Measurements from ENCODE around the gene APBA2. TPM values are rescaled to one million over a fixed set of nuclear protein-coding genes. Genes with fewer than 3 reads are reported as not detected.

Gene APBA2
- total RNA-seq, 5 donors from 2014 or later (not counting 1 experiment from before 2014, with no cell fraction given): 78.9 to 118 (median 94.9) TPM

- Mint-ChIP-seq H3K27ac (no peak overlapping the region), H3K4me1 (peaks cover 40 to 54% (median 42%) of the 10 kb centered on the region in 3 donors), H3K4me3 (no peak overlapping the region), H3K36me3 (peaks cover 4% of the 10 kb centered on the region), H3K9me3 (no peaks in the 10 kb centered on the region), H3K27me3 (no peaks in the 10 kb centered on the region)
- no peaks in the 10 kb centered on the region for H3K36me3 ChIP-seq (ENCODE audit: control insufficient read depth in 2 of 2, extremely low read depth in 1 of 2, insufficient read depth in 1 of 2, low read length in 1 of 2)
- no peak overlapping the region for H3K4me3 ChIP-seq (ENCODE audit: control insufficient read depth in 1 of 2, extremely low read depth in 1 of 2, low read length in 1 of 2)
- H3K27me3 ChIP-seq (replicated peaks in 1 of 2; ENCODE audit: control insufficient read depth in 2 of 2, extremely low read depth in 1 of 2, insufficient read depth in 2 of 2, low read length in 1 of 2): no peaks in the 10 kb centered on the region
- peaks cover 5 to 42% of the 10 kb centered on the region in 2 experiments for H3K4me1 ChIP-seq (ENCODE audit: control insufficient read depth in 1 of 2, extremely low read depth in 1 of 2, insufficient read depth in 2 of 2, low read length in 2 of 2)
- H3K27ac ChIP-seq (ENCODE audit: low read length): no peak overlapping the region
- no peaks in the 10 kb centered on the region for H3K9me3 ChIP-seq
- ChIA-PET POLR2A (interaction anchor here in 1 of 2 donors (0.6 kb wide), 1 partner anchor 39 kb away, joined by 10 read pairs; no protein-coding TSS in a partner anchor), CTCF (no interaction called here)
- ATAC-seq (replicated peaks in 1 of 4): no peak
- no peak for DNase-seq
Observed at GRCh38 chr15:28981351-28981720, 95.6 kb downstream of the APBA2 start.

- no CpG with 5 or more reads among the region's 4 CpGs for WGBS (ENCODE audit: insufficient coverage)
- no peaks in the 10 kb centered on the region for H3K27me3 Mint-ChIP-seq
- H3K36me3 Mint-ChIP-seq: peaks cover 6% of the 10 kb centered on the region
Observed at GRCh38 chr15:28981921-28982320, 96.1 kb downstream of the APBA2 start.

DNA sequence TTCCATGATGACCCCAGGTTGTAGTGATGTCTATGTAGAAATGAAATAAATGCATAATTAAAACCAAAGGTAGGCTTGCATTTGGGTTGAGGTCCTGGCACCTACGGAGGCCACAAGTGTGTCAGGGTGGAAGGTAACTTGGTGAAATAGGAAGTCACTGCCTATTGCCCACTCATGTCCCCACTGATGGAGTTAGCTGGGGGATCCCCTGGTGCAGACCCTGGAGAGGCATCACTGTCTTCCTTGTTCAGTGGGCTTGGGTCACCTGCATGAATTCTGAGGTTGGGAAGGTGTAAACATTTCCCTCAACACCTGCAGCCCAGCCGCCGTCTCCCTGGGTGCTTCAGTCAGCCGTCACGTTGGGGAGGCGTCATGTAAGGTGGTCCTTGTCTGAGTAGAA is 97.1 kb downstream of the APBA2 start:
- ChIA-PET CTCF (no interaction called here), POLR2A (no interaction called here)
- peaks cover 5 to 47% of the 10 kb centered on the region in 2 experiments for H3K4me1 ChIP-seq (ENCODE audit: control insufficient read depth in 1 of 2, extremely low read depth in 1 of 2, insufficient read depth in 2 of 2, low read length in 2 of 2)
- Mint-ChIP-seq H3K4me1 (peaks cover 45 to 65% (median 51%) of the 10 kb centered on the region in 3 donors), H3K4me3 (no peak overlapping the region), H3K9me3 (peaks cover 0 to 4% (median 0%) of the 10 kb centered on the region in 3 donors), H3K27ac (no peak overlapping the region), H3K36me3 (peaks cover 11% of the 10 kb centered on the region), H3K27me3 (no peaks in the 10 kb centered on the region)
- H3K4me3 ChIP-seq (ENCODE audit: control insufficient read depth in 1 of 2, extremely low read depth in 1 of 2, low read length in 1 of 2): no peak overlapping the region
- 94% methylated on average over 3 of the region's 6 CpGs for WGBS (ENCODE audit: insufficient coverage)
- ATAC-seq (replicated peaks in 1 of 4) (no peak), DNase-seq (no peak)
- no peaks in the 10 kb centered on the region for H3K27me3 ChIP-seq (replicated peaks in 1 of 2; ENCODE audit: control insufficient read depth in 2 of 2, extremely low read depth in 1 of 2, insufficient read depth in 2 of 2, low read length in 1 of 2)
- H3K9me3 ChIP-seq: no peaks in the 10 kb centered on the region
- no peak overlapping the region for H3K27ac ChIP-seq (ENCODE audit: low read length)
- no peaks in the 10 kb centered on the region for H3K36me3 ChIP-seq (ENCODE audit: control insufficient read depth in 2 of 2, extremely low read depth in 1 of 2, insufficient read depth in 1 of 2, low read length in 1 of 2)

More at GRCh38 chr15:28981921-28982320, 96.1 kb downstream of the APBA2 start:
- no peak overlapping the region for H3K27ac ChIP-seq (ENCODE audit: low read length)
- ChIA-PET CTCF (no interaction called here), POLR2A (no interaction called here)
- no peak for ATAC-seq (replicated peaks in 1 of 4)
- Mint-ChIP-seq H3K27ac (no peak overlapping the region), H3K4me3 (no peak overlapping the region), H3K4me1 (peaks cover 41 to 60% (median 46%) of the 10 kb centered on the region in 3 donors), H3K9me3 (no peaks in the 10 kb centered on the region)
- no peaks in the 10 kb centered on the region for H3K9me3 ChIP-seq
- H3K4me1 ChIP-seq (ENCODE audit: control insufficient read depth in 1 of 2, extremely low read depth in 1 of 2, insufficient read depth in 2 of 2, low read length in 2 of 2): peaks cover 5 to 47% of the 10 kb centered on the region in 2 experiments
- no peak for DNase-seq
- no peaks in the 10 kb centered on the region for H3K36me3 ChIP-seq (ENCODE audit: control insufficient read depth in 2 of 2, extremely low read depth in 1 of 2, insufficient read depth in 1 of 2, low read length in 1 of 2)
- no peak overlapping the region for H3K4me3 ChIP-seq (ENCODE audit: control insufficient read depth in 1 of 2, extremely low read depth in 1 of 2, low read length in 1 of 2)
- no peaks in the 10 kb centered on the region for H3K27me3 ChIP-seq (replicated peaks in 1 of 2; ENCODE audit: control insufficient read depth in 2 of 2, extremely low read depth in 1 of 2, insufficient read depth in 2 of 2, low read length in 1 of 2)

DNA sequence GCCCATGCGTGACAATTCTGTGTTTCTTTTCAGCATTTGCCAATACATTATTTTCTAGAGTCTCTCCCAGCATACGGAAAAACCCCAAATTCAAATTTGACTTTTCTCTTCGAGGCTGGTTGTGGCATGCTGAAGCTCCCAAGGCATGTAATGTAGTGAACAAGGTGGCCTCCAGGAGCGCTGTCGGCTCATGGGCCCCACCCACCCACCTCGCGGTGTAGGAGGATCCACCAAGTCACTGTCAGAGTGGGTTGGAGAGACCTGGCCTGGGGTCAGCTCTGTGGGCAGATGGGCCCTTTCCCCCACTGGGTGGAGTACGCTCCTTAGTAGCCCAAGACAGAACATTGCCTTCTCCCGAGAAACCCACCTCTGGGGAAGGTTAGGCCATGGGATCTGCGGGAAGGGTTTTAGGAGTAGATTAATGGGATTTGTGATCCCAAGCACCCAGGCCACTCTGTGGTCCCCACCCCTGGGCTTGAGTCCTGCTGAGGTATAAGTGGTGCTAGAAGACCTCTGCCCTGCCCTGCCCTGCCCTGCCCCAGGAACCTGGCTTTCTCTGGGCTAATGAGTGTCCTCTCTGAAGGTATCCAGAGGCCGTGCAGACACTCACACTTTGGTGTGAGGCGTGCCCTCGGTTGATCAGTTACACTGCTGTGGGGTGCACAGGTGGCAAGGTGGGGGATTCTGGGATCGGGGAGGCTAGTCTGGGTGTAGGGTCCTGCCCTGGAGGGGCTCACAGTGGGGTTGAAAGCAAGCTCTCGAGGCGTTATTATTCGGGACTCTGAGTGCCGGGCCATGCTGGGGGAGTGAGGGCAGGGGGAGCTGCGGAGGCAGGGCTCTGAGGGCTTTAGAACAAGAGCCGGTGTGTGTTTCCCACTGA is 97.9 kb downstream of the APBA2 start:
- ATAC-seq (replicated peaks in 1 of 4) (no peak), DNase-seq (no peak)
- CTCF ChIA-PET: no interaction called here
- WGBS (ENCODE audit: insufficient coverage): 94% methylated on average over 12 of the region's 20 CpGs
- H3K9me3 ChIP-seq: no peaks in the 10 kb centered on the region
- peaks cover 0 to 4% (median 0%) of the 10 kb centered on the region in 3 donors for H3K9me3 Mint-ChIP-seq
- POLR2A ChIA-PET: no interaction called here
- H3K4me3 Mint-ChIP-seq: no peak overlapping the region
- H3K4me1 Mint-ChIP-seq: peaks cover 52 to 70% (median 54%) of the 10 kb centered on the region in 3 donors
- H3K4me1 ChIP-seq (ENCODE audit: control insufficient read depth in 1 of 2, extremely low read depth in 1 of 2, insufficient read depth in 2 of 2, low read length in 2 of 2): peaks cover 5 to 45% of the 10 kb centered on the region in 2 experiments
- H3K36me3 Mint-ChIP-seq: peaks cover 11% of the 10 kb centered on the region
- H3K27ac ChIP-seq (ENCODE audit: low read length): no peak overlapping the region
- H3K4me3 ChIP-seq (ENCODE audit: control insufficient read depth in 1 of 2, extremely low read depth in 1 of 2, low read length in 1 of 2): no peak overlapping the region
- no peaks in the 10 kb centered on the region for H3K27me3 ChIP-seq (replicated peaks in 1 of 2; ENCODE audit: control insufficient read depth in 2 of 2, extremely low read depth in 1 of 2, insufficient read depth in 2 of 2, low read length in 1 of 2)
- no peak overlapping the region for H3K27ac Mint-ChIP-seq
- no peaks in the 10 kb centered on the region for H3K27me3 Mint-ChIP-seq
- no peaks in the 10 kb centered on the region for H3K36me3 ChIP-seq (ENCODE audit: control insufficient read depth in 2 of 2, extremely low read depth in 1 of 2, insufficient read depth in 1 of 2, low read length in 1 of 2)

DNA sequence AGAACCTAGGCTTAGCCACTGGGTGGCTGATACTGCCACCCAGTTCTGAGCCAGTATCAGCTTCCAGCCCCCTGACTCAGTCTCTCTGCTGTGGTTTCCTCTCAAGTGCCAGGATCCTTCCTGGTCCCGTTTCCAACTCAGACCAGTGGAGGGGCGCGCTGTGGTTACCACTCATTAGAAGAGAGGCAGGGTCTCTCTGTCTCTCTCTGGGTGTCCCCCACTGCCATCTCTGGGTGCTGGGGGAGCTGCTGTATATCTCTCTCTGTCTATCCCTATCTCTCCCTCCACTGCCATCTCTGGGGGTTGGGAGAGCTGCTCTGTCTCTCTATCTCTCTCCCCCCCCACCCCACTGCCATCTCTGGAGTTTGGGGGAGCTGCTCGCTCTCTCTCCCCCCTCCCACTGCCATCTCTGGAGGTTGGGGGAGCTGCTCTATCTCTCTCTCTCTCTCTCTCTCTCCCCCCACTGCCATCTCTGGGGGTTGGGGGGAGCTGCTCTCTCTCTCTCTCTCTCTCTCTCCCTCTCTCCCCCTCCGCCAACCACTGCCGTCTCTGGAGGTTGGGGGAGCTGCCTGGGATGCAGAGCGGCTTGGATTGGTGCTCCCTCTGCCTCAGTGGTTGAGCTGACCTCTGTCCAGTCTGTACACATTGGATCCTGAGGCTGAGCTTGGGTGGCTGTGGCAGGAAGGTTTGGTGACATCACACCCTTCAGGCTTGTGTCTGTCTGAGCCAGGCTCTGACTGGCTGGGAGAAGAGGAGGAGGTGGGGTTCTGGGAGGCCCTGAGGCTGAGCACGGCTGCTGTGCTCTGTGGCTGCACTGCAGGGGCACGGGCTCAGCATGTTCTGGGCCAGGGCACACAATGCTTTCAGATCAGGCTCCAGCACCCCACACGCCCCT is 98.9 kb downstream of the APBA2 start:
- Histone ChIP-seq H3K36me3 (ENCODE audit: control insufficient read depth in 2 of 2, extremely low read depth in 1 of 2, insufficient read depth in 1 of 2, low read length in 1 of 2) (no peaks in the 10 kb centered on the region), H3K4me3 (ENCODE audit: control insufficient read depth in 1 of 2, extremely low read depth in 1 of 2, low read length in 1 of 2) (no peak overlapping the region), H3K27ac (ENCODE audit: low read length) (no peak overlapping the region), H3K4me1 (ENCODE audit: control insufficient read depth in 1 of 2, extremely low read depth in 1 of 2, insufficient read depth in 2 of 2, low read length in 2 of 2) (peaks cover 5 to 36% of the 10 kb centered on the region in 2 experiments), H3K27me3 (replicated peaks in 1 of 2; ENCODE audit: control insufficient read depth in 2 of 2, extremely low read depth in 1 of 2, insufficient read depth in 2 of 2, low read length in 1 of 2) (no peaks in the 10 kb centered on the region), H3K9me3 (no peaks in the 10 kb centered on the region)
- Mint-ChIP-seq H3K36me3 (peaks cover 11% of the 10 kb centered on the region), H3K4me1 (peaks cover 53 to 69% (median 54%) of the 10 kb centered on the region in 3 donors), H3K27me3 (no peaks in the 10 kb centered on the region), H3K27ac (peak overlapping the region; percentile 45 to 77), H3K9me3 (peaks cover 0 to 4% (median 0%) of the 10 kb centered on the region in 3 donors), H3K4me3 (peak overlapping the region in 2 of 3 donors; percentile 5 to 43)
- 38% methylated on average over 3 of the region's 10 CpGs for WGBS (ENCODE audit: insufficient coverage)
- ChIA-PET POLR2A (no interaction called here), CTCF (interaction anchor here (0.7 kb wide), 2 partner anchors 49 to 590 kb away, joined by 3 to 4 read pairs; no protein-coding TSS in a partner anchor)
- ATAC-seq (replicated peaks in 1 of 4) (peak; percentile 60 to 88 (median 78)), DNase-seq (peak in 16 of 35 experiments; percentile 11 to 64 (median 26))

DNA sequence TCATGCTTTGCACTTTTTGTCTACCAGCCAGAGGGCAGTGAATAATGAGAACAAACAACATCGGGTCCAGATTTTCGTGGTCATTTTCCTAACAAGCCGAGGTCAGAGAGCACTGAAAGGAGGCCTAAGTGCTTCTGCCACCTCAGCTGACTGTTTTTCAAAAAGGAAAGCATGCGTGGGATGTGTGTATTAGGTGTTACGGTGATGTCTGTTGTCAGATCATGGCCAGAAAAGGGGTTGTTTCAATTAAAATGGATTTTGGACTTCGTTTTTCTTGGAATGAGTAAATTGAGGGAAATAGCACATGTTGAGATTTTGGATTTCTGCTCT is 99.5 kb downstream of the APBA2 start:
- H3K4me1 Mint-ChIP-seq: peaks cover 52 to 66% (median 55%) of the 10 kb centered on the region in 3 donors
- CTCF ChIA-PET: interaction anchor here (0.7 kb wide), 2 partner anchors 49 to 590 kb away, joined by 3 to 4 read pairs; no protein-coding TSS in a partner anchor

More for the DNA sequence above, 99.5 kb downstream of the APBA2 start:
- Histone ChIP-seq H3K4me1 (ENCODE audit: control insufficient read depth in 1 of 2, extremely low read depth in 1 of 2, insufficient read depth in 2 of 2, low read length in 2 of 2) (peaks cover 5 to 39% of the 10 kb centered on the region in 2 experiments), H3K27ac (ENCODE audit: low read length) (no peak overlapping the region), H3K36me3 (ENCODE audit: control insufficient read depth in 2 of 2, extremely low read depth in 1 of 2, insufficient read depth in 1 of 2, low read length in 1 of 2) (no peaks in the 10 kb centered on the region), H3K9me3 (no peaks in the 10 kb centered on the region), H3K4me3 (ENCODE audit: control insufficient read depth in 1 of 2, extremely low read depth in 1 of 2, low read length in 1 of 2) (no peak overlapping the region), H3K27me3 (replicated peaks in 1 of 2; ENCODE audit: control insufficient read depth in 2 of 2, extremely low read depth in 1 of 2, insufficient read depth in 2 of 2, low read length in 1 of 2) (no peaks in the 10 kb centered on the region)
- H3K4me3 Mint-ChIP-seq: peak overlapping the region in 2 of 3 donors; percentile 5 to 43
- peaks cover 11% of the 10 kb centered on the region for H3K36me3 Mint-ChIP-seq
- peak overlapping the region; percentile 53 to 77 for H3K27ac Mint-ChIP-seq
- DNase-seq (no peak), ATAC-seq (replicated peaks in 1 of 4) (no peak)
- WGBS (ENCODE audit: insufficient coverage): 55% methylated on average over 6 of the region's 6 CpGs
- H3K27me3 Mint-ChIP-seq: no peaks in the 10 kb centered on the region
- H3K9me3 Mint-ChIP-seq: peaks cover 0 to 4% (median 0%) of the 10 kb centered on the region in 3 donors
- POLR2A ChIA-PET: no interaction called here
